Neuron (in vitro differentiated cells): ENCODE data around the gene PIP5K1B.
A peak's percentile ranks its signal among the peaks of the same experiment; 100 is the strongest.
"Not testable (repeated sequence)": the region's sequence is repeated elsewhere in the genome, so short reads cannot be mapped to it uniquely, and the experiment has no call there.

Experiments used
- H2AFZ ChIP-seq: one replicate; pipeline ENCODE4 v1.6.1; 2013; ENCODE audit warnings: low read depth, mild to moderate bottlenecking, inconsistent platforms, low read length, moderate library complexity
- H3K27me3 ChIP-seq: one replicate; pipeline ENCODE4 v1.6.1; 2013; ENCODE audit warnings: low read length; ENCODE audit not compliant: insufficient read depth
- H3K36me3 ChIP-seq: one replicate; pipeline ENCODE4 v1.6.1; 2013; ENCODE audit warnings: low read length; ENCODE audit not compliant: insufficient read depth
- H3K4me1 ChIP-seq: one replicate; pipeline ENCODE4 v1.6.1; 2013; ENCODE audit warnings: low read length; ENCODE audit not compliant: insufficient read depth
- H3K4me3 ChIP-seq: 2 replicates; pipeline ENCODE4 v1.5.1; 2013; ENCODE audit warnings: mild to moderate bottlenecking, low read length, moderate library complexity
- H3K9me3 ChIP-seq: one replicate; pipeline ENCODE4 v1.6.1; 2013; ENCODE audit warnings: low read length

Gene PIP5K1B

DNA sequence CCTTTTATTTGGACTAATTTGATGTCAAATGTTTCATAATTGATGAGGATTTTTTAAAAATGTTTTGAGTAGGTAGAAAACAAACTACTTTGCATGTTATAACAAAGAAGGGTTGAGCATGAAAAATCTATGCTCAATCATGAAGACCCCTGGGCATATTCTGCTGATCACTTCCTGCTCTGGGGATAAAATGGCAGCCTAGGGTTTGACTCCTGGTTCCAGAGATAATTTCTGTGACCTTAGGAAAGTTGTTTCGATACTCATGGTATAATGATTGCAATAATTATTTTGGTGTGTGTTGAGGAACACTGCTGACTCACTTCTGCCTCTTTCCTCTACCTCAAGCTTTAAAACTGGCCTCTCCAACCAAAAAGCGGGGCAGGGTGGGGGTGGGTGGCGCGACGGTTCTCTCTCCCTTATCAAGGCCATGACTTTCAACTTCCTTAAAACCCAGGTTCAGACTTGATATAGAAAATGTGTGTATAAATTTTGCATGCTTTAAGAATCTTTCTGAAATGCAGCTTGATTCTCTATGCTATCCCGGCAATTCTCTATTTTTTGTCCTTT is 6.0 kb upstream of the PIP5K1B start:
- H3K9me3 ChIP-seq: no peaks in the 10 kb centered on the region
- H3K27me3 ChIP-seq: no peaks in the 10 kb centered on the region
- H3K4me1 ChIP-seq: peaks cover under 1% of the 10 kb centered on the region
- no peak overlapping the region for H3K4me3 ChIP-seq
- no peaks in the 10 kb centered on the region for H3K36me3 ChIP-seq
- H2AFZ ChIP-seq: no peak overlapping the region

DNA sequence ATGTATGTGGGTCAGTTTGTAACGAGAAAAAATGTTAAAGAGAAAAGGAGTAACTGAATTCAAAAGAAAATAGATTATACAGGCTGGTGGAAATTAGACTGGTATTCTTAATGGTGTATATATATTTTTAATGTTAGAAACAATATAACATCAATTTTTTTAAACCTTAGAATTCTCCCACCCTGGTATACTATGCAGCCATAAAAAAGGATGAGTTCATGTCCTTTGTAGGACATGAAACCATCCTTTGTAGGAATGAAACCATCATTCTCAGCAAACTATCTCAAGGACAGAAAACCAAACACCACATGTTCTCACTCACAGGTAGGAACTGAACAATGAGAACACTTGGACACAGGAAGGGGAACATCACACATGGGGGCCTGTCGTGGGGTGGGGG is 5.4 kb upstream of the PIP5K1B start:
- not testable (repeated sequence) for H2AFZ ChIP-seq, H3K27me3 ChIP-seq, H3K36me3 ChIP-seq, H3K9me3 ChIP-seq, H3K4me3 ChIP-seq, H3K4me1 ChIP-seq

DNA sequence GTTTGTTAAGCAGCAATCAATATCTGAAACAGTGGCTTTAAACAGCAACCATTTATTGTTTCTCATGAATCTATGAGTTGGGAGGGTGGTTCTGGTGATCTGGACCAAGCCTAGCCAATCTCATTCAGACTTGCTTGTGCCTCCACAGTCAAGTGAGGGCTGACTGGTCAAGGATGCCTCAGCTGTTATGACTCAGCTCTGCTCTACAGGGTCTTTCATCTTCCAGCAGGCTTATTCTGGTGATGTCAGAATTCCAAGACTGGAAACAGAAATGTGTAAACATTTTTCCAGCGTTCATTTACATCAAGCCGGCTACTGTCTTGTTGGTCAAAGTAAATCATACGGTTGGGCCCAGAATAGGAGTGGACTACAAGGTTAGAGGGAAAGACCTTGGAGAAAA is 2.5 kb upstream of the PIP5K1B start:
- Histone ChIP-seq H3K4me1 (peaks cover 21% of the 10 kb centered on the region), H2AFZ (no peak overlapping the region), H3K9me3 (no peaks in the 10 kb centered on the region), H3K36me3 (no peaks in the 10 kb centered on the region), H3K4me3 (no peak overlapping the region), H3K27me3 (no peaks in the 10 kb centered on the region)

DNA sequence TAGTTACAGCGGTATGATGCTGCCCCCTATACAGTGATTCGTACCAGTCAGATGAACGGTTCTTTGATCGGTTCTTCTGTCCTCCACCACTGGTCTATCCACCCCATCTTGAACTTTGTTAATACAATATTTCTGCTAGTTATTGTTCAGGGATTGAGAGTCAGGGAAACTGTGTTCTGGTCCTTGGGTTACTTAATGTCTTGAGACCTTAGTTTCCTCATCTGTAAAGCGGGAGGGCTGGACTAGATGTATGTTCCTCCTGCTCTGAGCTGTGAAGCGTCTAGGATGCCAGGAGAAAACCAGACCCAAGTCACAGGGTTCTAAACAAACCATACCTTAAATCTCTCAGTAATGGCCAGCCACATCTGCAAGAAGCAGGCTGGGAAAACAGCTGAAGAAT is 1.4 kb upstream of the PIP5K1B start:
- Histone ChIP-seq H2AFZ (no peak overlapping the region), H3K27me3 (no peaks in the 10 kb centered on the region), H3K4me1 (peaks cover 21% of the 10 kb centered on the region), H3K36me3 (no peaks in the 10 kb centered on the region), H3K4me3 (no peak overlapping the region), H3K9me3 (no peaks in the 10 kb centered on the region)

DNA sequence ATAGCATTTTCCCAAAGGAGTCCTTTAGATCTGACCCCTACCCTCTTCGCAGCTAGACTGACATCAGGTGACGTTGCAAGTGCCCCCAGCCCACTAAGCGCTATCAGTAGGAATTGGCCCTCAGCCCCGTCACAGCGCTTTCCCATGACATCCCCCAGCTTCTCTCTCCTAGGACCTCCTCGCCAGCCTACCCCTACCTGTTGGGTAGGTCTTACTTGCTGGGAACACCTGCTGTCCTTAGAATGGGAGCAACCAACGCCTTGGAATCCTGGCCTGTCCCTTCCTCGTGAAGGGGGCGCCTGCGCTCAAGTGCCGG is 584 bp upstream of the PIP5K1B start:
- Histone ChIP-seq H3K9me3 (no peaks in the 10 kb centered on the region), H3K27me3 (no peaks in the 10 kb centered on the region), H3K4me1 (peaks cover 21% of the 10 kb centered on the region), H3K4me3 (peak overlapping the region; percentile 73), H3K36me3 (no peaks in the 10 kb centered on the region), H2AFZ (peak overlapping the region; percentile 98)

DNA sequence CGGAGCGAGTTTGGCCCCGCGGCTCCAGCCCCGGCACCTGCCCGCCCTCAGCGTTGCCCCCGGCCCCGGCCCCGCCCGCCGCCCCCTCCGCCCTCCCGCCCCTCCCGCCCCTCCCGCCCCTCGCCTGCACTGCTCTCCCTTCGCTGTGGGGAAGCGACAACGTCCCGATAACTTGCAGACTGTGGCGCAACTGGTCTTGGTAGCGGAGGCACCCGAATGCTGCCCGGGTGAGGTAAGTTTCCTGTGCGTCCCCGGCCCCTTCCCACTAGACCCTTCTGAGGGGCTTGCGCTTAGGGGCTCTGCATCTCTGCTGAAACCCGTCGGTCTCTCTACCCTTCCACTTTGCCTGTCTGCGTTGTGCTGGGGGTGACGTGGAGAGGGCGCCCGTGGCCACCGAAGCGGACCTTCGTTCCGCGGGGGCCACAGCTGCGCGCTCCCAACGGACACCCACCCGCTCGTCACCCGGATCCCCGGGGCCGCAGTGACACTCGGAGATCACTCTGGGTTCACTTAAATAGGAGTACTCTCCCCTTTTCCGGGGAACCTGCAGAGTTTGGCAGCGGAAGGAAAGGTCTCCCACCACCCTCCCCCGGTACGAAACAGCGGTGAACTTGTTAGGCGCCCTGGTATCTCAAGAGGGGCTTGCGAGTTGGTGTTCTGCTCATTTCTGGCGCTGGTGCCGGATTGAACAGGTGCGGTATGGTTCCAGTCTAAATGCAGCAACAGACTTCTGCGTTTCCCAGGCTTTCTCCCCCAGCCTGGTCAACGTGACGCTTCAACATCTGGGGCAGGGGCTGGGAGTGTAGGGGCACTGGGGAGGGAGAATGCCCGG is 707 bp downstream of the PIP5K1B start:
- peaks cover 25% of the 10 kb centered on the region for H3K4me1 ChIP-seq
- H3K9me3 ChIP-seq: no peaks in the 10 kb centered on the region
- H3K4me3 ChIP-seq: peak overlapping the region; percentile 73
- no peaks in the 10 kb centered on the region for H3K27me3 ChIP-seq
- peak overlapping the region; percentile 98 for H2AFZ ChIP-seq
- H3K36me3 ChIP-seq: no peaks in the 10 kb centered on the region

DNA sequence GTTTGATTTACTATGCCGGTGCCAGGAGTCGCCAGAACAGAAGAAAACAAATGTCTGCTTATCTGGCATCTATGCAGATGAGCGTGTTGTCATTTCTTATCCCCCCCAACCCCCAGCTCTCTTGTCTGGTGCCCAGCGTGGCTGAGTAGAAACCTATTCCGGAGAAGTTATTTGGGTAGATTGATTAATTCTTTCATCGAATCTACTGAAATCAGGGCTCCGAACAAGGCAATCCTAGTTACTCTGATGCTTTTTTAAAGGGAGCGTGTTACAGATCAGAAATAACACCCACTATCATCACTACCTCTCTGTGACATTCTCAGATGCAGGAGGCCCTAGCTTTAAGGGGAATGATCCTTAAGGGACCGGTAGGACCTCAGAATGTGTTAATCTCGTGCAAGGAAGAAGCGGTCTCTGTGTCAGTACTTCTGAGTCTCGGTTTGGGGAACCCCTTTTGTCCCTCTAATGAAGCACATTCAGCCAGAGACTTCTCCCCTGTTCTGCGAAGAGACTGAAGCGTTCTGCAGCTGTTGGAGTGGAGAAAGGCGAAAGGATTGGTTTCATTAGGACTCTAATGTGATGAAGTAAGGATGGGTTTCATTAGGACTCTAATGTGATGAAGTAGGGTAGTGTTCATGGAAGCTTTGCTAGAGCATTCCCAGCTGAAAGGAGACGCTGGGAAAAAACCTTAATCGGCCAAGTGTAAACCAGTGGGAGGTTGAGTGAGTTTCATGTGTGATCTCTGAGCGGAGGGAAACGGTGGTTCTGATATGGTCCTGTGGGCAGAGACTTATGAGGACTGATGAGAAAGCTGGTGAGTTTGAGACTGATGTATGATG is 1.5 kb downstream of the PIP5K1B start:
- Histone ChIP-seq H3K4me3 (peak overlapping the region; percentile 73), H3K4me1 (peaks cover 25% of the 10 kb centered on the region), H3K36me3 (no peaks in the 10 kb centered on the region), H2AFZ (peak overlapping the region; percentile 88), H3K9me3 (no peaks in the 10 kb centered on the region), H3K27me3 (no peaks in the 10 kb centered on the region)

DNA sequence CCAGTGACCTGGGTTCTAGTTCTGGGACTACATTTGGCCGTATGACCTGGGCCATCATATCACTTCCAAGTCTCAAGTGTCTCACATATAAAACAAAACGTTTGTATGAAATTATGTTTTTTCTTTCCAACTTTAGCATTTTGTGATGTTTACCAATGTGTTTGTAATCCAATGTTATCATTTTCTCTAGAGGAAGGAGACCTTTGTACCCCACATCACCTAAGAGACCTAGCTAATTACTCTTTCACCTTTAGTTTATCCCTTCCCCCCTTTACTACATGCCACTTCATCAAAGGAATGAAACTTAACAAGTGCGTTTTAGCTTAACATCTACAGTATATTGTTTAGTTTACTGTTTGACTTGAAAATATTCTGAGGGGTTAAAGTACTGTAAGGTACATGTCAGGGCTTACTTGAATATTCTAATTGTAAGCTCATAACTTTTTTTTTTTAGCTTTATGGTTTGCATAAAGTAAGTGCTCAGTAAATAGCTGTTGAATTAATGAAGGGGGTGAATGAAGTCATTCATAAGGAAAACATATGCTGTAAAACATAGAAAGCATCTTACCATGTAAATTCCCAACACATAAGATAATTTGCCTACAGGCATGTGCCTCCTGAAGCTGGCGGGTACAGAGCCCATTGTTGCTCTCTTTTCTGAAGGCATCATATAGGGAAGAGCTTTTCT is 2.9 kb downstream of the PIP5K1B start:
- no peak overlapping the region for H3K4me3 ChIP-seq
- H3K27me3 ChIP-seq: no peaks in the 10 kb centered on the region
- no peaks in the 10 kb centered on the region for H3K9me3 ChIP-seq
- peaks cover 25% of the 10 kb centered on the region for H3K4me1 ChIP-seq
- no peak overlapping the region for H2AFZ ChIP-seq
- no peaks in the 10 kb centered on the region for H3K36me3 ChIP-seq

DNA sequence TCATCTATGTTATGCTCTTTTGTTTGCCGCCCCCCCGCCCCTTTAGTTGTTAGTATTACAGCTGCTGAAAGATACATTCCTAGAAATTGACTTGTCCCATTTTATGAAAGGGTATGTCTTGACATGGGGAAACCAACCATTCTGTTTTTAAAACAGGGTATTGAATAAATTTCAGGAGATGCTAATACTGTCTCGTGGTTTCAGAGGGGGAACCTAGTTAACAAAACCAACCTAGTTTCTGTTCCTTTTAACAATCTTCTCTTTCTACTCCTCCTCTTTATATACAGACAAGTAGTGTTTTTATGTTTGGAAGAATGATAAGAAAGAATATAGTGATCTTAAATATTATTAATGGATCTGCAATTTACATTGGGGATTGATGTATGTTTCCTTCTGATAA is 3.5 kb downstream of the PIP5K1B start:
- Histone ChIP-seq H2AFZ (no peak overlapping the region), H3K36me3 (no peaks in the 10 kb centered on the region), H3K4me1 (peaks cover 25% of the 10 kb centered on the region), H3K9me3 (no peaks in the 10 kb centered on the region), H3K4me3 (no peak overlapping the region), H3K27me3 (no peaks in the 10 kb centered on the region)

DNA sequence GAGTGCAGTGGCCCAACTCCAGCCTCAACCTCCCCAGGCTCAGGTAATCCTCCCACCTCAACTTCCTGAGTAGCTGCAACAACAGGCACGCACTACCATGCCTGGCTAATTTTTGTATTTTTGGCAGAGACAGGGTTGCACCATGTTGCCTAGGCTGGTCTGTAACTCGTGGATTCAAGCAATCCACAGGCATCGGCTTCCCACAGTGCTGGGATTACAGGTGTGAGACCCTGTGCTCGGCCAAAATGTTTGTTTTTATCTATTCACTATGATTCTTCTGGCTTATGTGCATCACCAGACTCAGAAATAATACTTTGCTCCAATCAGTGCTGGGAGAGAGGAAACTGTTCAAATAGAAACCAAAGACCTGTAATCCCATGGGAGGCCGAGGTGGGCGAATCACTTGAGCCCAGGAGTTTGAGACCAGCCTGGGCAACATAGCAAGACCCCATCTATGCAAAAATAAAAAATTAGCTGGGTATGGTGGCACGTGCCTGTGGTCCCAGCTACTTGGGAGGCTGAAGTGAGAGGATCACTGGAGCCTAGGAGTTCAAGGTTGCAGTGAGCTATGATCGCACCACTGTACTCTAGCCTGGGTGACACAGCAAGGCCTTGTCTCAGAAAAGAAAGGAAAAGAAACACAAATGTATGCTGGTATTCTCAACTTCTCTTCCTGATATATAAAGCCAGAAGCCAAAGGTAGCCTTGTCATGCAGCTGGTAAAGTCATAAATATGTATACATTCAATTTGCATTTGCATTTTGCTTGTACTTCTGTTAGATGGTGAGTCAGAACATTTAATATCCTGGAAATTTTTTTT is 4.5 kb downstream of the PIP5K1B start:
- Histone ChIP-seq H3K4me1 (peaks cover 19% of the 10 kb centered on the region), H3K27me3 (no peaks in the 10 kb centered on the region), H2AFZ (no peak overlapping the region), H3K36me3 (no peaks in the 10 kb centered on the region), H3K4me3 (no peak overlapping the region), H3K9me3 (no peaks in the 10 kb centered on the region)

DNA sequence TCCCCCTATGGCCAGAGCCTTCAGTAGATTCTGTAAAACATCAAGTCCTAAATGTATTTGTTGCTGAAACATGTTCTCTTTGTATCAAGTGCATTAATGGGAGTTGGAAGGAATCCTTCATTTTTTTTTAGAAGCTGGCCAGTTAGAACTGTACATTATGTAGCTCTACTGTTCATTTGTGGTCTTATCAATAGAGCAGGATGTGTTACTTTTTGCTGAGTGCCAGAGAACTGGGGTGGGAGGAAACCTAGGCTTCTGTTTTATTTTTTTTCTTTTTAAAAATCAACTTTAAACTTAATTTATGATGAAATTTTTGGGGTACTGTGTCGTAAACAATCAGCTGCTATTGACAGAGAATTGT is 5.1 kb downstream of the PIP5K1B start:
- Histone ChIP-seq H2AFZ (no peak overlapping the region), H3K4me1 (peaks cover 17% of the 10 kb centered on the region), H3K36me3 (no peaks in the 10 kb centered on the region), H3K9me3 (no peaks in the 10 kb centered on the region), H3K27me3 (no peaks in the 10 kb centered on the region), H3K4me3 (no peak overlapping the region)

DNA sequence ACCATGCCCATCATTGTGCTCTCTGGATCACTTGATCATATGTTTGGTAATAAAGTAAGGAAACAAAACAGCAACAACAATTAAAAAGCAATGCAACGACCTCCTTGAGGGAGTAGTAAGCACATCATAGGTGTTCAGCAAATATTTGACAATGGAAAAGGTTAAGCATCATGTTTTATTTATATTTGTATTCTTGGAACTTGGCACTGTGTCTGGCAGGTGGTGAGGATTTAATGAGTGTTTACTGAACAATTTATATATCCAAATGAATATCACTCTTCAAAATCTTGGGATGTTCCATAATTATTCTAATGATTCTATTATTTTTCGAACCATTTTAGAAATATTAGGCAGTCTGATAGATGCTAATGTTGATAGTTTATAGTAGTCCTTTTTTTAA is 6.2 kb downstream of the PIP5K1B start:
- H3K36me3 ChIP-seq: no peaks in the 10 kb centered on the region
- no peak overlapping the region for H3K4me3 ChIP-seq
- H3K27me3 ChIP-seq: no peaks in the 10 kb centered on the region
- peaks cover 11% of the 10 kb centered on the region for H3K4me1 ChIP-seq
- no peaks in the 10 kb centered on the region for H3K9me3 ChIP-seq
- no peak overlapping the region for H2AFZ ChIP-seq
